Nephron (organoid): ENCODE measurements around the gene SFXN1.

Source experiments
- H3K27ac Mint-ChIP-seq, 3 experiments: 2 replicates each; pipeline ENCODE4 v1.8.0; 2020; ENCODE audit warnings: mixed read lengths in 3 of 3, mild to moderate bottlenecking in 2 of 3, moderate library complexity in 1 of 3
- H3K27me3 Mint-ChIP-seq: 2 replicates; pipeline ENCODE4 v1.8.0; 2021; ENCODE audit warnings: low read depth, mild to moderate bottlenecking, moderate library complexity, mixed read lengths
- H3K36me3 Mint-ChIP-seq: 2 replicates; pipeline ENCODE4 v1.8.0; 2020; ENCODE audit warnings: low read depth, mixed read lengths
- H3K4me1 Mint-ChIP-seq: 2 replicates; pipeline ENCODE4 v1.8.0; 2020; ENCODE audit warnings: mixed read lengths
- H3K4me3 Mint-ChIP-seq, 3 experiments: 2 replicates each; pipeline ENCODE4 v1.8.0; 2020; ENCODE audit warnings: mild to moderate bottlenecking in 3 of 3, mixed read lengths in 3 of 3, moderate library complexity in 2 of 3
- H3K9me3 Mint-ChIP-seq: 2 replicates; pipeline ENCODE4 v1.8.0; 2020; ENCODE audit warnings: mixed read lengths
- CTCF ChIP-seq, 3 experiments: fragments of 200-600 bp; sonication (generic); IDR thresholded peaks; one replicate each; pipeline ENCODE4 v1.5.0; 2021; ENCODE audit warnings: antibody characterized with exemption in 3 of 3; ENCODE audit not compliant: unreplicated experiment in 3 of 3

The SFXN1 gene

GRCh38 chr5:175566697-175567096, 88.3 kb downstream of the SFXN1 start:
- no peak overlapping the region for H3K4me3 Mint-ChIP-seq
- no peaks in the 10 kb centered on the region for H3K4me1 Mint-ChIP-seq
- no peak for TF ChIP-seq CTCF (IDR thresholded peaks at IDR 0.05; ENCODE audit: unreplicated experiment in 3 of 3)
- no peak overlapping the region for H3K27ac Mint-ChIP-seq
- no peaks in the 10 kb centered on the region for H3K36me3 Mint-ChIP-seq
- peaks cover 19% of the 10 kb centered on the region for H3K27me3 Mint-ChIP-seq
- no peaks in the 10 kb centered on the region for H3K9me3 Mint-ChIP-seq

DNA sequence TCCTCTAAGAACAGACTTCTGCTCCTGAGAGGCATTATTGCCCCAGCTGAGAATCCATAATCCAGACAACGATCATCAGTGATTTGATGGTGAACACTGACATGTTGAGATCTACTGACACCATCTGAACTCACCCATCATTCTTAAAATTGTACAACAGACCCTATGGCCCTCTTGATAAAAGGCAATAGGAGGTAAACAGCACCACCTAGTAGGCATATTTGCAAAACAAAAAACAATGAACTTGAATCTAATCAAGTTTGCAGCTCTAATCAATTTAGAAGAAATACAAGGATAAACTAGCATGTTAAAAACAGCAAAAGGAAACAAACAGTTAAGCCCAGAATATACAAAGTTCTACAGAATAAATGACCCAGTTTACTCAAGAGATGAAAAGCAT, 89.6 kb downstream of the SFXN1 start:
- Mint-ChIP-seq H3K9me3 (peaks cover 2% of the 10 kb centered on the region), H3K27ac (no peak overlapping the region), H3K36me3 (no peaks in the 10 kb centered on the region), H3K27me3 (peaks cover 22% of the 10 kb centered on the region), H3K4me3 (no peak overlapping the region), H3K4me1 (no peaks in the 10 kb centered on the region)
- no peak for TF ChIP-seq CTCF (IDR thresholded peaks at IDR 0.05; ENCODE audit: unreplicated experiment in 3 of 3)

DNA sequence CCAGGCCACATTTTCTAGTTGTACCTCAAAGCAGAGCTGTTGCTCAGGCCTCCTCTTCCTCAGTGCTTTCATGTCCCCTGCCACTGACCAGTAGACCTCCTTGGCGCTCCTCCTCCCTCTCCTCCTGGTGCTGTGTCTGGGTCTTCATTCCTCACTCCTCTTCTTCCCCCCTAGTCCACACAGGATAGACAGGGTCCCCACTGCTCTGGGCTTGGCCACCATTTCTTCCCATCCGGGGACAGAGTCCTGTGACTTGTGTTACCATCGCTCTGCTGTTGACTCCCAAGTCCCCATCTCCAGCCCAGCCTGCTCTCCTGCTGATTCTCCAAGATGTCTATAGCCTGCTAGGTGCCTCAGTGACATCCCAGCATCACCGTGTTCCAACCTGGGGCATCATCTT, 91.3 kb downstream of the SFXN1 start:
- no peaks in the 10 kb centered on the region for H3K4me1 Mint-ChIP-seq

DNA sequence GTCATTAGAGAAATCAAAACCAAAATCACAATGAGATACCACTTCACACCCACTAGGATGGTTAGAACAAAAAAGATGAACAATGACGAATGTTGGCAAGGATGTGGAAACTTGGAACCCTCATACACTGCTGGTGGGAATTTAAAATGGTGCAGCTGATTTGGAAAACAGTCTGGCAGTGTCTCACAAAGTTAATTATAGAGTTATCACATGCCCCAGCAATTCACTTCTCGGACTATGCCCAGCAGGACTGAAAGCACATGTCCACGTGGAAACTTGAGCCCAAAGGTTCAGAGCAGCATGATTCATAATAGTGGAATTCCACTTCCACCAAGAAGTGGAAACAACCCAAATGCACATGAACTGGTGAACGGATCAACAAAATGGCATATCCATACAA, 94.5 kb downstream of the SFXN1 start:
- H3K27me3 Mint-ChIP-seq, result peaks cover 49% of the 10 kb centered on the region
- no peak for TF ChIP-seq CTCF (IDR thresholded peaks at IDR 0.05; ENCODE audit: unreplicated experiment in 3 of 3)
- no peaks in the 10 kb centered on the region for H3K4me1 Mint-ChIP-seq
- H3K9me3 Mint-ChIP-seq, result peaks cover 10% of the 10 kb centered on the region
- H3K36me3 Mint-ChIP-seq, result no peaks in the 10 kb centered on the region
- H3K4me3 Mint-ChIP-seq, result no peak overlapping the region
- H3K27ac Mint-ChIP-seq, result no peak overlapping the region

More for the DNA sequence above, 91.3 kb downstream of the SFXN1 start:
- no peak overlapping the region for H3K4me3 Mint-ChIP-seq
- no peaks in the 10 kb centered on the region for H3K36me3 Mint-ChIP-seq
- no peak for TF ChIP-seq CTCF (IDR thresholded peaks at IDR 0.05; ENCODE audit: unreplicated experiment in 3 of 3)
- no peak overlapping the region for H3K27ac Mint-ChIP-seq
- H3K9me3 Mint-ChIP-seq, result peaks cover 10% of the 10 kb centered on the region
- peaks cover 27% of the 10 kb centered on the region for H3K27me3 Mint-ChIP-seq

DNA sequence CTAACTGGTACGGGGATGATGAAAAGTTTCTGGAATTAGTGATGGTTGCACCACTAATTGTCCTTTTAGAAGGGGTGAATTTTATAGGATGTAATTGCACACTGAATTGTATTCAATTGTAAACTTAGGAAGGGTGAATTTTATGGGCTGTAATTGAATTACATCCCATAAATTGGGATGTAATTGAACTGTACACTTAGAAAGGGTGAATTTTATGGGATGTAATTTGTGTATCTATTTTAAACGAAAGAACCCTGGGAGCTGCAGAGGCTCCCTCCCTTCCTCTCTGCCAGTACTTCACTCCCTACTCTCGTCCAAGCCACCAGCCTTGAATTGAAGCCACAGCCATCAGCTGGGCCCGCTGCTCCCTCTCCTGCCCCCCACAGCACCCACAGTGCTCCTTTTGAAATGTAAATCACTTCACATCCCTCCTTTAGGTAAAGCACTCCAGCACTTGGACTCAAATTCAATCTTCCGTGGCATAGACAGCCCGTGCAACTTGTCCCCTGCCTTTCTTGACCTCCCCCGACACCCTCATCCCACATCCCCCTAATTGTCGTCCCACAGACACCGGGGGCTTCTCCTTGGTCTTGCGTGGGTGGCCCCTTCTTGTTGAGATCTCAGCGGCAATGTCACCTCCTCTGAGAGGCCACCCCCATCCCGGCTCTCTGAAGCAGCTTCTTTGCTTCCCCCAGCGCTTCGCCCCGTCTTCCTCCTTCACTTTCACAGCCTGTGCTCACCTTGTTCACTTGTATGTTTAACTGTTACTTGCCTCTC, 95.3 kb downstream of the SFXN1 start:
- no peak for TF ChIP-seq CTCF (IDR thresholded peaks at IDR 0.05; ENCODE audit: unreplicated experiment in 3 of 3)
- peaks cover 10% of the 10 kb centered on the region for H3K9me3 Mint-ChIP-seq
- H3K4me1 Mint-ChIP-seq, result no peaks in the 10 kb centered on the region
- peaks cover 49% of the 10 kb centered on the region for H3K27me3 Mint-ChIP-seq
- H3K27ac Mint-ChIP-seq, result no peak overlapping the region
- no peaks in the 10 kb centered on the region for H3K36me3 Mint-ChIP-seq
- no peak overlapping the region for H3K4me3 Mint-ChIP-seq

DNA sequence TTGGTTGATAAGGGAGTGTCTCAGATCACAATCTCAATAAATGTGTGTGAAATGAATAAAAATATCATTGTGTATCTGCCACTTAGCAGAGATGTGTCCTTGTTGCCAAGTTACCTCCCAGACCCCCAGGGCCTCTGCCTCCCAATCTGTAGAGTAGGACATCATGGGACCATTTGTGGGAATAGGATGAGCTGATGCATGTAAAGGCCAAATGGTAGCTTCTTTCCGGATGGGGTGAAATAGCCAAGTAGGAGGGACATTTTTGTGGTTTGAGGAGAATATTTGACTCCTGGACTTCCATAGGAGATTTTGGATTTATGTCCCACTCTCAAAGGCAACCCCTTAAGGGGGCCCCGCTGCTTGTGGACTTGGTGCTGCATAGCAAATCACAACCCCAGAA, 96.9 kb downstream of the SFXN1 start:
- Mint-ChIP-seq H3K27me3 (peaks cover 46% of the 10 kb centered on the region), H3K4me3 (no peak overlapping the region), H3K36me3 (no peaks in the 10 kb centered on the region), H3K27ac (no peak overlapping the region), H3K4me1 (no peaks in the 10 kb centered on the region), H3K9me3 (peaks cover 10% of the 10 kb centered on the region)
- TF ChIP-seq CTCF (IDR thresholded peaks at IDR 0.05; ENCODE audit: unreplicated experiment in 3 of 3), result no peak
